NCI-H2227 (cell line): ENCODE results near the gene DNM1L.
"Not testable (repeated sequence)": the region's sequence is repeated elsewhere in the genome, so short reads cannot be mapped to it uniquely, and the experiment has no call there.

Experiments used
- DNase-seq: peaks from one replicate; lab custom pipeline; 2025; ENCODE audit not compliant: unreplicated experiment; lab: John Stamatoyannopoulos, UW

The DNM1L gene

DNA sequence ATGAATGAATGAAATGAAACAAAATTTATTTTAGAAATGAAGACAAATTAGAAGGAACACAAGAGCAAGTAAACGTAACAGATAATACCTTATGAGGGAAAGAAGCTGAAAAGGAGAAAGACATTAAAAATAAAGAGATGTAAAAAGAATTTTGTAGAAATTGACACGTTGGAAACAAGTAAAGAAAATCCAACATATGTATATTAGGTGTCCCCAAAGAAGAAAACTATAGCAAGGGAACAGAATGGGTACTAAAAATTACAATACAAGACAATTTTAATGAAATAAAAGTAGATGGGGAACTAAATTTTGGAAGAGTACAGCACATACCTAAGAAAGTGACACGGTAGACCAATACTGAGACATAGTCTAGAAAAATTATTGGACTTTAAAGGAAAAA is 16.7 kb downstream of the DNM1L start:
- no peak for DNase-seq

- DNase-seq: no peak
Measured at GRCh38 chr12:32697445-32697844, 18.3 kb downstream of the DNM1L start.

GRCh38 chr12:32698285-32698684 is 19.2 kb downstream of the DNM1L start:
- DNase-seq: no peak

- not testable (repeated sequence) for DNase-seq
Measured at GRCh38 chr12:32699437-32699836, 20.3 kb downstream of the DNM1L start.

- DNase-seq: no peak
Measured at GRCh38 chr12:32702473-32702872, 23.4 kb downstream of the DNM1L start.

GRCh38 chr12:32702946-32703345 is 23.8 kb downstream of the DNM1L start:
- no peak for DNase-seq

DNA sequence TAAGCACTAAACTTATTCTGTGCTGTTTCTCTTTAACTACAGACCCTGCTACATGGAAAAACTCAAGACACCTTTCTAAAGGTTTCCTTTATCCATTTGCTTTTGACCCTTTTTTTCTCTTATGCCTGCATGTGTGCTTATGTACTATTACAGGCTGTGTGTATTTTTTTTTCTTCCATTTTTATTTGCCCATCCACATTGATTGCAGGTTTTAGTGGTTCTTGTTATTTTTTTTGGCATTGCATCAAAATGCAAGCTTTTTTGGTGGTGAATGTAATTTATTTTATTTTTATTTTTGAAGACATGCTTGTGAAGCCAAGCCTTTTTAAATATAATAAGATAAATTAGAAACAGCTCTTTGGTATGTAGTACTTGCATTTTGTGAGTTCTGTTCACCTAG is 26.7 kb downstream of the DNM1L start:
- DNase-seq: no peak

- no peak for DNase-seq
Measured at GRCh38 chr12:32706335-32707024, 27.4 kb downstream of the DNM1L start.

DNA sequence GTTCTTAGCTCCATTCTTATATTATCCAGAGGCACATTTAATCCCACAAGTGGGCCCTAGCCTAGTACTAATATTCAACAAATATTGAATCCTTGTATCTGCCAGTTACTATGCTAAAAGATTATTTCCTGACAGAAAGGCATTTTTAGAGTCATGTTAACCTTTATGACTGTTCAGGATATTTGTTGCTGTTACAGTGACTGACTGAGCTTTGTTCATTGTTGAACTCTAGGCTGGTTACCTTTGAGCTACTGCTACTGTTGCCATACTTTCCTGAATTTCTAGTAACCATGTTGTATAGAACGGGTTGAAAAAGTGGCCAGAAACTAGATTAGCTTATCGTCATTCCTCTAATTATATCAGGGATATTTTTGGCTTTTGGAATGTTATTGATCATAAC is 29.8 kb downstream of the DNM1L start:
- no peak for DNase-seq

- DNase-seq: no peak
Measured at GRCh38 chr12:32714772-32715171, 35.7 kb downstream of the DNM1L start.

- no peak for DNase-seq
Measured at GRCh38 chr12:32718926-32719325, 39.8 kb downstream of the DNM1L start.

DNA sequence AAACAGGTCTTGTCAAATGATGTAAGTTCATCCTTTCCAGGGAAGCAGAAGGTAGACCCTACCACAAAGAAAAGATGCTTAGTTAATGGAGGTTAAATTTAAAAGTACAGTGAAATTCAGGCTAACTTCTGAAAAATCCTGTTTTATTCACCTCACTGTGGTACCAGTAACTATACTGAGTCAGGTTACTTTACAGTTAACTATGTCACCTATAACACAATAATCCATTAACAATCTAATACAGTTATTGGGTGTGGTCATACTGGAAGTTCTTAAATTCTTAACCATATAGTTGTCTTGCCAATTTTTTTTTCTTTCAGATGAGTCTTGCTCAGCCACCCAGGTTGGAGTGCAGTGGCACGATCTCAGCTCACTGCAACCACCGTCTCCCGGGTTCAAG is 46.2 kb downstream of the DNM1L start:
- not testable (repeated sequence) for DNase-seq

- DNase-seq: no peak
Measured at GRCh38 chr12:32726286-32726685, 47.2 kb downstream of the DNM1L start.

DNA sequence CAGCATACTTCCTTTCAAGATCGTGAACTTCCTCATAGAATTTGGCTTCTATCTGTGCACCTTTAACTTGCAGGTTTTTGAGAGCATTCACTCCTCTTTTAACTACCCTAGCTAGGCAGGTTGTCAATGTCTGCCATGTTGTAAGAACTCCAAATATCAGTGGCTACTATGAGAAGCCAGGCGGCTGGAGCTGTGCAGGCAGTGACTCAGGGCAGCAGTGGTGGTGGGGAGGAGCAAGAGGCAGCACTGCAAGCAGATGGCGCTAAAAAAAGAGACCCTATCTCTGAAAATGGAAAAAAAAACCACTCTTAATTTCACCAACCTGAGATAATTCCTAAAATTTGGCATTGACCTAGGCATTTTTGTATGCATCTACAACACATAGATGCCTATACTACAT is 48.1 kb downstream of the DNM1L start:
- no peak for DNase-seq

DNA sequence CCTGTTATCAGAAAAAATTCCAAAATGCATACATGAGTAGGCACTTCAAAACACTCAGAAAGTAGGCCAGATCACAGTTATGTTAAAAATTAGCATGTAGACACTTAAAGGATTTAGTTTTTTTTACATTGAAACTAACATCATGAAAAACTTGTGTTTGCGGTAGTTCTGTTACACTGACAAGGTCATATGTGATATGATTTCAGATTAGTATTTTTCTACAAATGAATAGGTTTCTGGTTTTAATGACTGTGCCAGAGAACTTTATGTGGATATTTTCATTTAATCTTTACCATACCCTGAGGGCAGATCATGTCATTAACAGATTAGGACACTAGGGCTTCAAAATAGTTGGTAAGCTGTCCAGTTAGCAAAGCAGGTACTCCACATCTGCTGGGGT is 55.9 kb downstream of the DNM1L start:
- DNase-seq: no peak

GRCh38 chr12:32736445-32736844 is 57.3 kb downstream of the DNM1L start:
- no peak for DNase-seq

DNA sequence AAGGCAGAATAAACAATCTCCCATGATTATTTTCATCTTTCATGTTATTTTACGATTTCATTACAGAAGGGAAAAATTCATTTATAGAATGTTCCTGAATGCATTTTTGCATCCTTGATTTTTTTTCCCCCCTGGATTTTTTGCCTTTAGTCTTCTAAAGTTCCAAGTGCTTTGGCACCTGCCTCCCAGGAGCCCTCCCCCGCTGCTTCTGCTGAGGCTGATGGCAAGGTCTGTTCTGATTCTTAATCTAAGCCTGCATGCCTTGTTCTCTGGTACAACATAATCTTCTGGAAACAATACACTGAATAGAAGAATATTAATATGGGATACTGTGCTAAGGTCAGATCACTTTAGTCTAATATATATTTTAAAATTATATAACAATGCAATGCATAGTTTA is 58.6 kb downstream of the DNM1L start:
- no peak for DNase-seq

GRCh38 chr12:32739279-32739678 is 60.2 kb downstream of the DNM1L start:
- DNase-seq: no peak

GRCh38 chr12:32742133-32742532 is 63.0 kb downstream of the DNM1L start:
- no peak for DNase-seq

- DNase-seq: no peak
Measured at GRCh38 chr12:32743264-32743663, 64.2 kb downstream of the DNM1L start.

DNA sequence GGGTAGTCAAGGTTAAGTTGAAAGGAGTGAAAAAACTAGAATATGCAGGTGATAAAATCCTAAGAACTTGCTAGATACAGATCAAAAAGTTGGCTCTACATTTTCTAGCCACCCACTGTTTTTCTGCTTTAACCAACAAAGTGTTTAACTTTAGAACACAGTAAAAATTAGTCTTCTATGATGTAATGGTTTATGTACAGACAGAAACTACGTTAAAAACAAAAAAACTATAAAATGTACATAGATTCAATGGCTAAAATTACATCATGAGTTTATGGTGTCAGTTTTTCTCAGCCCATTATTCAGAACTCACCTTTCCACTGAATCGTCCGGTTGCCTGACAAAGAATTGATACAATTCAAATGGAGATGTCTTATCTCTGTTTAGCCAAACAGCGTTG is 74.5 kb downstream of the DNM1L start:
- DNase-seq: no peak

DNA sequence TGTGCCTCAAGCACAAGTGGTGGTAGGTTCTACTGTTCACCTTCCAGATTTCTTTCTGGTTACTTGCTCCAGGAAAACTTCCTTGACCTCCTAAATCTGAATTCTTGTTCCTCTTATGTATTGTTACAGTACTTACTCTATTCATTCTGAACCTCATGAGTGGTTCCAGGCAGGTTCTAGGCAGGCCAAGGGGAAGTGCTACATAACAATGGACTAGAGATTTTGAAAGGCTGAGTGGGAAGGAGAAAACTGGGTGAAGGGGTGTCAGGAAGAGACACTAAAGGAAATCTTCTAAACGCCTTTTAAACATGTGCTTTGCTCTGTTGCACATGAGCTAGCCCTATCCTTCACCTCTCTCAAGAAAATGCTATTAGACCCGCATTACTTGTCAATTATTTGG is 75.0 kb downstream of the DNM1L start:
- DNase-seq: no peak

DNA sequence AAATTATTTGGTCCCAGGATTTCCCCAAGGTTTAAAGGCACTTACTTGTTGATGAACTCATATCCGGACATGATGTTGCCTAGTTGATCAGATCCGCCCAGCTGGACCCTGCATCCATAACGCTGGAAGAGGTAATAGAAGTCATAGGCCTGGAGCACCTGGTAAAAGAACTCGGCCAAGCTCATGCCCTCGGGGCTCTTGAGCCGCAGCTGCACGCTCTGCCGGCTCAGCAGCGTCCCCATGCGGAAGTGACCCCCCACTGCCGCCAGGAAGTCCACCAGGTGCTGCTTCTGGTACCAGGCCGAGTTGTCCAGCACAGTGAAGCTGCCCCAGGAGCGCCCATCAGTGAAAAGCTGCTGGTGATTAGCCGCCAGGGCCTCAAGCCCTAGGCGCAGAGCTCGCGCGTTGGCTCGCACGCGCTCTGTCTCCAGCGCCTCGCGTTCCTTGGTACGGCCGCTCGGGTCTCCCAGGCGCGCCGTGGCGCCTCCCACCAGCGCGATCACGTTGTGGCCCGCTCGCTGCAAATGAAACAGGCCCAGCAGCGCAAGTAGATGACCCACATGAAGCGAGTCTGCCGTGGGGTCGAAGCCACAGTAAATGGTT is 76.1 kb downstream of the DNM1L start:
- peak; percentile 50 for DNase-seq
